Measurements from ENCODE around the gene GOPC.
"Not testable (repeated sequence)": the region's sequence is repeated elsewhere in the genome, so short reads cannot be mapped to it uniquely, and the experiment has no call there.

Gene GOPC

GRCh38 chr6:117530467-117531242 lies 71.7 kb downstream of the GOPC start:
- no peak overlapping the region for H3K4me3 ChIP-seq (ENCODE audit: low read length)
- peaks cover 54% of the 10 kb centered on the region for H3K36me3 ChIP-seq (ENCODE audit: insufficient read depth, low read length)

GRCh38 chr6:117525607-117526006 lies 76.7 kb downstream of the GOPC start:
- no peak overlapping the region for H3K4me2 ChIP-seq (ENCODE audit: low read length)

More at GRCh38 chr6:117530467-117531242, 71.7 kb downstream of the GOPC start:
- peak overlapping the region; percentile 25 for H3K4me2 ChIP-seq (ENCODE audit: low read length)
- peaks cover 13% of the 10 kb centered on the region for H3K4me1 ChIP-seq (ENCODE audit: control insufficient read depth, insufficient read depth, low read length)
- H3K27me3 ChIP-seq (ENCODE audit: control insufficient read depth, insufficient read depth, low read length): no peaks in the 10 kb centered on the region
- H3K9ac ChIP-seq (ENCODE audit: low read depth, low read length): no peak overlapping the region
- H3K9me3 ChIP-seq (replicated peaks; ENCODE audit: low read length): no peaks in the 10 kb centered on the region

GRCh38 chr6:117521791-117522502 lies 80.4 kb downstream of the GOPC start:
- Histone ChIP-seq H3K4me1 (ENCODE audit: control insufficient read depth, insufficient read depth, low read length) (peaks cover 9% of the 10 kb centered on the region), H3K27me3 (ENCODE audit: control insufficient read depth, insufficient read depth, low read length) (no peaks in the 10 kb centered on the region), H3K4me3 (ENCODE audit: low read length) (no peak overlapping the region), H3K9me3 (replicated peaks; ENCODE audit: low read length) (no peaks in the 10 kb centered on the region), H3K9ac (ENCODE audit: low read depth, low read length) (no peak overlapping the region), H3K36me3 (ENCODE audit: insufficient read depth, low read length) (peaks cover 52% of the 10 kb centered on the region), H3K4me2 (ENCODE audit: low read length) (no peak overlapping the region)

More at GRCh38 chr6:117525607-117526006, 76.7 kb downstream of the GOPC start:
- Histone ChIP-seq H3K4me1 (ENCODE audit: control insufficient read depth, insufficient read depth, low read length) (peaks cover 15% of the 10 kb centered on the region), H3K9me3 (replicated peaks; ENCODE audit: low read length) (no peaks in the 10 kb centered on the region), H3K9ac (ENCODE audit: low read depth, low read length) (no peak overlapping the region), H3K27me3 (ENCODE audit: control insufficient read depth, insufficient read depth, low read length) (no peaks in the 10 kb centered on the region), H3K36me3 (ENCODE audit: insufficient read depth, low read length) (peaks cover 51% of the 10 kb centered on the region), H3K4me3 (ENCODE audit: low read length) (no peak overlapping the region)

- H3K36me3 ChIP-seq (ENCODE audit: insufficient read depth, low read length): peaks cover 43% of the 10 kb centered on the region
- no peak overlapping the region for H3K9ac ChIP-seq (ENCODE audit: low read depth, low read length)
- no peaks in the 10 kb centered on the region for H3K9me3 ChIP-seq (replicated peaks; ENCODE audit: low read length)
- H3K4me3 ChIP-seq (ENCODE audit: low read length): no peak overlapping the region
- no peak overlapping the region for H3K4me2 ChIP-seq (ENCODE audit: low read length)
- peaks cover 9% of the 10 kb centered on the region for H3K4me1 ChIP-seq (ENCODE audit: control insufficient read depth, insufficient read depth, low read length)
- H3K27me3 ChIP-seq (ENCODE audit: control insufficient read depth, insufficient read depth, low read length): no peaks in the 10 kb centered on the region
These were observed 81.5 kb downstream of the GOPC start for GRCh38 chr6:117520603-117521395.

- Histone ChIP-seq H3K9ac (ENCODE audit: low read depth, low read length) (no peak overlapping the region), H3K4me3 (ENCODE audit: low read length) (no peak overlapping the region), H3K9me3 (replicated peaks; ENCODE audit: low read length) (no peaks in the 10 kb centered on the region), H3K4me1 (ENCODE audit: control insufficient read depth, insufficient read depth, low read length) (peaks cover 9% of the 10 kb centered on the region), H3K36me3 (ENCODE audit: insufficient read depth, low read length) (peaks cover 38% of the 10 kb centered on the region), H3K27me3 (ENCODE audit: control insufficient read depth, insufficient read depth, low read length) (no peaks in the 10 kb centered on the region), H3K4me2 (ENCODE audit: low read length) (no peak overlapping the region)
These were observed 83.4 kb downstream of the GOPC start for GRCh38 chr6:117518870-117519269.

GRCh38 chr6:117517995-117518394 lies 84.3 kb downstream of the GOPC start:
- not testable (repeated sequence) for H3K9me3 ChIP-seq (replicated peaks; ENCODE audit: low read length); H3K9ac ChIP-seq (ENCODE audit: low read depth, low read length); H3K4me3 ChIP-seq (ENCODE audit: low read length); H3K4me2 ChIP-seq (ENCODE audit: low read length); H3K27me3 ChIP-seq (ENCODE audit: control insufficient read depth, insufficient read depth, low read length)
- peaks cover 36% of the 10 kb centered on the region for H3K36me3 ChIP-seq (ENCODE audit: insufficient read depth, low read length)
- peaks cover 13% of the 10 kb centered on the region for H3K4me1 ChIP-seq (ENCODE audit: control insufficient read depth, insufficient read depth, low read length)

- H3K4me1 ChIP-seq (ENCODE audit: control insufficient read depth, insufficient read depth, low read length): peaks cover 22% of the 10 kb centered on the region
- no peak overlapping the region for H3K4me2 ChIP-seq (ENCODE audit: low read length)
- no peaks in the 10 kb centered on the region for H3K27me3 ChIP-seq (ENCODE audit: control insufficient read depth, insufficient read depth, low read length)
- H3K9ac ChIP-seq (ENCODE audit: low read depth, low read length): no peak overlapping the region
- no peak overlapping the region for H3K4me3 ChIP-seq (ENCODE audit: low read length)
- peaks cover 30% of the 10 kb centered on the region for H3K36me3 ChIP-seq (ENCODE audit: insufficient read depth, low read length)
- no peaks in the 10 kb centered on the region for H3K9me3 ChIP-seq (replicated peaks; ENCODE audit: low read length)
These were observed 87.0 kb downstream of the GOPC start for GRCh38 chr6:117515326-117515725.

- Histone ChIP-seq H3K4me3 (ENCODE audit: low read length) (no peak overlapping the region), H3K27me3 (ENCODE audit: control insufficient read depth, insufficient read depth, low read length) (no peaks in the 10 kb centered on the region), H3K36me3 (ENCODE audit: insufficient read depth, low read length) (peaks cover 29% of the 10 kb centered on the region), H3K4me2 (ENCODE audit: low read length) (no peak overlapping the region), H3K9ac (ENCODE audit: low read depth, low read length) (no peak overlapping the region), H3K4me1 (ENCODE audit: control insufficient read depth, insufficient read depth, low read length) (peaks cover 22% of the 10 kb centered on the region), H3K9me3 (replicated peaks; ENCODE audit: low read length) (no peaks in the 10 kb centered on the region)
These were observed 87.7 kb downstream of the GOPC start for GRCh38 chr6:117514655-117515054.

GRCh38 chr6:117513778-117514365 lies 88.4 kb downstream of the GOPC start:
- Histone ChIP-seq H3K4me2 (ENCODE audit: low read length) (no peak overlapping the region), H3K9me3 (replicated peaks; ENCODE audit: low read length) (no peaks in the 10 kb centered on the region), H3K27me3 (ENCODE audit: control insufficient read depth, insufficient read depth, low read length) (no peaks in the 10 kb centered on the region), H3K4me3 (ENCODE audit: low read length) (no peak overlapping the region), H3K36me3 (ENCODE audit: insufficient read depth, low read length) (peaks cover 30% of the 10 kb centered on the region), H3K9ac (ENCODE audit: low read depth, low read length) (no peak overlapping the region), H3K4me1 (ENCODE audit: control insufficient read depth, insufficient read depth, low read length) (peaks cover 22% of the 10 kb centered on the region)

- Histone ChIP-seq H3K4me1 (ENCODE audit: control insufficient read depth, insufficient read depth, low read length) (peaks cover 22% of the 10 kb centered on the region), H3K27me3 (ENCODE audit: control insufficient read depth, insufficient read depth, low read length) (no peaks in the 10 kb centered on the region), H3K4me3 (ENCODE audit: low read length) (no peak overlapping the region), H3K4me2 (ENCODE audit: low read length) (no peak overlapping the region), H3K9ac (ENCODE audit: low read depth, low read length) (no peak overlapping the region), H3K36me3 (ENCODE audit: insufficient read depth, low read length) (peaks cover 36% of the 10 kb centered on the region), H3K9me3 (replicated peaks; ENCODE audit: low read length) (no peaks in the 10 kb centered on the region)
These were observed 89.2 kb downstream of the GOPC start for GRCh38 chr6:117512987-117513573.

Data from skeletal muscle satellite cell (primary cell).